Hypothalamus (tissue), 51 donors: Measurements from ENCODE around the gene SKP2.
"Not testable (repeated sequence)": the region's sequence is repeated elsewhere in the genome, so short reads cannot be mapped to it uniquely, and the experiment has no call there.

Experiments
- DNase-seq, 51 donors: peaks; one replicate each; lab custom pipeline; 2025; lab: John Stamatoyannopoulos, UW

The SKP2 gene

DNA sequence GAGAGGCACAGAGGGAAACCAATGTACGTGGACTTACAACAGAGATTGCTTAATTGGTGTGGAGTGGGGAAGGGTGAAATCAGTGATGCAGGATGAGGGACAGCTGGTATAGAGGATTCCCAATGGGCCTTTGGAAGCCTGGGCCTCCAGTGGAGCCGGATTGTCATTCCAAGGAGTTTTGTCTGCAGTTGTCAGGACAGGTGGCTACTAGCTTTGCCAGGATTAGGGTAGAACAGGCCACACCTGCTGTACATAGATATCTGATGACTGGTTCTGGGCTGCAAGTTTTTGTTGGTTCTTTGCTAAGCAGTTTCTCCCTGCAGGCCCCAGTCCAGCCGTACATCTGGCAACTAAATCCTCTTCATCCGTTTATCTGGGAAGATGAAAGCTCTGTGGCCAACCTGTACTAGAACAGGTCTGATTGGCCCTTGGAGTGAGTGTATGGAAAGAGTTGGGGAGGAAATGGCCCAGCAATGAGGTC, 4.2 kb downstream of the SKP2 start:
- no peak for DNase-seq

DNA sequence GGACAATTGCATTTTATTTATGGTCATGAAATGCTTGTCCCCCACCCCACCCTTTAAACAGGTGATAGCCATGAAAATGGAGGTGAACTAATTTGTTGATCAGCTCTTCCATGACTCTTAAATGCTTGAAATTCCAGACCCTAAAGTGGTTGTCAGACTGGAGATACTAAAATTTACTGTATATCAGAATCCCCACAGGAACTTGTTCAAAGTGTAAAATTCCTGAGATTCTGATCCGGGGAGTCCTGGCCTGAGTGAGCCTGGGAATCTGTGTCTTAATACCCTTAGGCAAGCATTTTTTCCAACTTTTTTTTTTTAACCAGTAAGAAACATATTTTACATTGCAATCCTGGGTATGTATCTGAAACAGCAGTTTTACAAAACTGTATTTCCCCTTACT, 4.7 kb downstream of the SKP2 start:
- DNase-seq: no peak

DNA sequence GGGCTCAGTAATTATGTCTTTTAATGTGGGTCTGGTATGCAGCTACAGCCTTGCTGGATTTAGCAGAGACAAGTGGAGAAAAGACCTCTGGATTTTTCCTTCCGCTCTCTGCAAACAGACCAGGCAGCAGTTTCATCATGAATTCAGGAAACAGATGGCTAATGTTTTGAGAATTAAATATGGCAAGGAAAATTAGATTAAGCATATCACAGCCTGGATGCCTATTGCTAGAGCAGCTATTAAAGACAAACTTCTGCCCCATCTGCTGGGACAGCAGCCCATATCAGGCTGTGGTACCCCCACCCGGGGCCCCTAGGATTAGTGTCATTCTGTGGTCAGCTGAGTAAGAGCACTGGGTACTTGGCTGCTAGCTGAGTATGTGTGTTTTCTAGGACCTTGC, 6.2 kb downstream of the SKP2 start:
- no peak for DNase-seq

DNA sequence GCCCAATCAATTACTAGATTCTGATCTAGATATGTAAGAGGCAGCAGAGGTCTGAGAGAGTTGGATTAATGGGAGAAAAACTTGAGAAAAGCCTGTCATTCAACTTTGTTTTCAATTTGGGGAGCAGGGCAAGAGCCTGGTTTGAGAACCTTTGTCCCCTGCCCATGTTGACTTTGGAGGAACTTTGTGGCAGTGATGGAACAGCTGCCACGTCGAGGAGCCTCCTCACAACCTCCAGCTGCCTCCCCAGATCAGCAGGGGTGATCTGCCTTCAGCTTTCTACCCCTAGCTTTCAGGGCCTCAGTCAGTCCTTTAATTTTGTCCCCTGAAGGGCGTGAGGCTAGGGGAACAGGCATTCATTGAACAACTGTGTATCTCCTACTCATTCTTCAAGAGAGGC, 8.7 kb downstream of the SKP2 start:
- DNase-seq: no peak

DNA sequence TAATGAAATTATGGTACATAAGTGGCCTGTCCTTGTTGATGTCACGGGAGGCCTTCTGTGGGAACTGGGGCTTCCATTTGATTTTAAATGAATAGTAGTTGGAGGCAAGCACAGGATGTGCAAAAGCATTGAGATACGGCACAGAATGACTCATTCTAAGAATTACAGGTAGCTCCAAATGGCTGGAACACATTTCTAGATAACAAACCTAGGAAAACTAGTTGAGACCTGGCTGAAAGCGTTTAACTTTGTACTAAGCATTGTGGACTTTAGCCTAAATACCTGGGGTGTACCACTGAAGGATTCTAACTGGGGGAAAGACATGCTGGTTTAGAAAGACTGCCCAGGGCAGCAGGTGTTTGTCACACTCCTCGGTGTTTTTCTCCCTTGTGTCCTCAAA, 9.4 kb downstream of the SKP2 start:
- no peak for DNase-seq

DNA sequence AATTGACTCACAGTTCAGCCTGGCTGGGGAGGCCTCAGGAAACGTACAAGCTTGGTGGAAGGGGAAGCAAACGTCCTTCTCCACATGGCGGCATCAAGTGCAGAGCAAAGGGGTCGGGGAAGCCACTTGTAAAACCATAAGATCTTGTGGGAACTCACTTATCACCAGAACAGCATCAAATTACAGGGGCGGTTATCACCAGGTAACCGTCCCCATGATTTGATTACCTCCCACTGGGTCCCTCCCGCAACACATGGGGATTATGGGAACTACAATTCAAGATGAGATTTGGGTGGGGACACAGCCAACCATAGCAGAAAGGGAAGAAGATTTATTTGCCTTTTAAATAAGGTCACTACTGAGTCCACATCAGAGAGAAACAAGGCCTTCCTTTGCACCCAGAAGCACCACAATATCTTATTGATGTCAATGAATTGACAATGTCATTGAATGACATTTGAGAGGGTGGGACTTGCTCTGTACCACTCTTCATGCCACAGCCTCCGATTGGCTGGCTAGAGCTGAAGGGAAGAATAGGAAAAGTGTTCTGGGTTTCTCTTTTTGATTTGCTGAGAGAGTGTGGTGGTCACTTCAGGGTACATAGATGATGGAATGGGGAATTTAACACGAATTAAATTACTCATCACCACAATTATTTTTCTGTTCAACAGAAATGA, 11.0 kb downstream of the SKP2 start:
- peak in 18 of 51 donors; percentile 4 to 61 (median 27) for DNase-seq

DNA sequence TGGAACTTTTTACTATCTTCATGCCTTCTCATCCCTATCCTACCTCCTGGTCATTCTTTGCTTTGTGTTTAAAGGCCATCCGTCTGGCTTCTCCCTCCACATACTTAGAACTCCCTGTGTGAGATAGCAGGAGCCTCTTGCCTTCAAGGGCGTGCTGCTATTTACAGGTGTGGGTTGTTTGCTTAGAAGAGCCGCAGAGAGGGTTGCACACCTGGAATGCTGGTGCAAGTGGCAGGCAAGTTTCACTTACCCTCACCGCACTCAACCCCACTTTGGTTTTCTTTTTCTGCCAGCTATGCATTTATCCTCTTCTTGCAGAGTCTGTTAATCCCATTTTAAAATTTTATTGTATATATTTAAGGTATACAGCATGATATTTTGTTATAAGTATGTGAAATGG, 12.6 kb downstream of the SKP2 start:
- DNase-seq: no peak

DNA sequence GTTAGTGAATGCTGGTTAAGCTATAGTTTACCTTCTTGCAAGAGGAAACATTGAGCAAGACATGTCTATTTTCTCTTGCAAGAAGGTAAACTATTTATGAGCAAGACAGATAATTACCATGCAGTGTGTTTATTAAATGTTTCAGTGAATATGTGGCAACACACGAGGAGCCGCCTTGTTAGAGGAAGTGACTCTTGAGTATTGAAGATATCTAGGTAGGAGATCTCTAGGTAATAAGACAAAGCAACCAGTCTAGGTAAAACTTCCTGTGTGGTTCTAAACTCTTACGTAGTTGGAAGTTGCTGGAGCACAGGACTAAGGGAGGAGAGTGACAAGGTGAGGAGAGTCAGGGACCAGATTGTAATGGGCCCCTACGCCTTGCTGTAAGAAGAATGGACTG, 16.8 kb downstream of the SKP2 start:
- no peak for DNase-seq

DNA sequence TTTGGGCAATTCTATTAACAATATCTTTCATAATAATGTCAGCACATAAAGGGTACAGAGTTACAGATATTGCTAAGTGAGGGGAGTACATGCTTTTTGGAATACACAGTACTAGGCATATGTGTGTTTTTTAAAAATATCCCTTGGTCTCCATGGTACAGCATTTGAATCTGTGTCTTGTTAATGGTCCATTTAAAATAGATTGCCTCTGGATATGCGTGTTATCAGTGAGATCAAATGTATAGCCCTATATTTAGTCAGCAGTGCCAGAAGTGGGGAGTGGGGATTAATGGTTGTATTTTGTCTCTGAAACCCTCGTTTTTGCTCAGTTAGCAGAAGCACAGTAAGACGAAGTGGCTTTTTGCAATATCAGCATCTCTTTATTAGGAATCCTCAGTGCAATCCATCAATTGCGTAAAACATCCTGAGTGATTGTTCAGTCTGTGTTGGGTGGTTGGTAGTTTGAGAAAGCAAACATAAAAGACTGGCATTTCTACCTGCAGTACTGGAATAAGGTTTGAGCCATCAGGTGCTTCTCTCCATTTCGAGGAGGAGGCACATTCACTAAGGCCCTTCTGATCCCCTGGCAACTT, 19.0 kb downstream of the SKP2 start:
- no peak for DNase-seq

DNA sequence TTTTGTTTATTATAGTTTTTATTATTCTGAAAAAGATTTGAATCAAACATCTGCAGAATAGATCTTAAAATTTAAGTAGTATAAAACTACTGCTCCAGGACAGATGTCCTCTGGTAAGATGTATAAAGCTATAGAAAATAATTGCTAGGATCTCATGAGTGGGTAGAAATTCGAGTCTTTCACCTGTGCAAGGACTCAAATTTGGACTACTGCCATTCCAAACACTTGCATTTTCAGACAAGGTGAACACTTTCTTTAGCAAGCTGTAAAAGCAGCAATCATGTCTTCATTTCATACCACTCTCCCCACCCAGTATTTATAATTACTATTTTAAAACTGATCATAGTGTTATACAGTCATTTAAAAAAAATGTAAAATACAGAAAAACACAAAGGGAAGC, 20.7 kb downstream of the SKP2 start:
- no peak for DNase-seq

DNA sequence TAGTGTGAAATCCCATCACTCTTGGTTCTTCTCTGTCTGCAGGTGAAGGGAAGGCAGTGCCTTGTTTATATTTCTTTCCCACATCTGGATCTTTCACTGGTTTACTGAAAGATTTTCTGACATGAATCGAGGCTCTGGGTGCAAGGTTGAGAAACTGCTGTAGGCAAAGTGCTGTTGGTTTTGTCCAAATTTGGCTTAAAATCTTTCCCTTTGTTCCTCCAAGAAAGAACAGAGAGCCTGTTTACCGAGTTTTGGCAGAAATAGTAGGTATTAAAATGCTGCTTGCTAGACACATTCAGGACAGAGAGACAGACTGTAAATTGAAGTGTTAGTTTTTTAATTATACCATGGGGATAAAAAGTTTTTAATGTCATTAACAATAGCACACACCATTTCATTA, 21.5 kb downstream of the SKP2 start:
- peak in 2 of 51 donors; percentile 12 to 31 for DNase-seq

DNA sequence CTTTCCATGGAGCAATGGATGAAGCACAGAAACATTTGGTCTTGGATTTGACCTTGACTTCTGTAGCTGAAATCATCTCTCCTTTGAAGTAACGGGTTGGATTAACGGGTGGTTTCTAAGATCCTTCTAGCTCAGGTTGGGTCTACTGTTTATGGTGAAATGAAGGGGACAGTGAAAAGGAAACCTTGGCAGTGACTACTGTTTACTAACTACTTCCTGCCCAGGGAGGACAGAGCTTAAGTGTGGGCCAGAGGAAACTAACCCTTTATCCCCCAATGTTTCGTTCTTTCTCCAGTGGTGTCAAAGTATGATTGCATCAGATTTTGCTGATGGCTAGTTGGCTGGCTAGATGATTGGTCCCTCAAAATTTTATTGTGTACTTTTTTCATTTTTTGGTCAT, 22.2 kb downstream of the SKP2 start:
- no peak for DNase-seq

DNA sequence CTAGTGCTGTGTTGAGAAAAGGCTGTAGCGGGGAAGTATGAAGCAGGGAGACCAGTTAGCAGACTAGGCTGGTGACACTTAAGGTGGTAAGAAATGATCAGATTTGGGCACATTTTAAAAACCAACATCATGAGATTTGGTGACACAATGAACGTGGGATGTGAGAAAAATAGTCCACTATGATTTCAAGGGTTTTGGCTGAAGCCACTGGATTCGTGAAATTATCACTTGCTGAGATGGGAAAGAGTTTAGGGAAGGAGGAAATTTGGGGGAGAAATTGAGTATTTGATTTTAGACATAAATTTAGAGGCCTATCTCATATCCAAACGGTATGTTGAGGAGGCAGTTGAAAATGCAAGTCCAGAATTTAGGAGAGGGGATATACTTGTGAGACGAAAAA, 23.1 kb downstream of the SKP2 start:
- no peak for DNase-seq

DNA sequence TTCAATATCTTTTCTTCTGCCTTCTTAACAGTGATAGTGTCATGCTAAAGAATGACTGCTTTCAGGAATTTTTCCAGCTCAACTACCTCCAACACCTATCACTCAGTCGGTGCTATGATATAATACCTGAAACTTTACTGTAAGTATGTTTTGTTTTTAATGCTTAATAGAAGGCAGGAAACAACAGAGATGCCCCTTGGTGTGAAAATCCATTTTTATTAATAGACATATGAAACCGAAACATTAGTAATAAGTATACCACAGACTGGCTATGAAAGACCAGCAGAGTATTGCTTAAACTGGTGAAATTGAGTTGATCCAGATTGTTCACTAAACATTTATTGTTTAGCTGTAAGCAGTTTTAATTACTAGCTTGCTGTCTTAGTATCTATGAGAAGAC, 25.2 kb downstream of the SKP2 start:
- no peak for DNase-seq

DNA sequence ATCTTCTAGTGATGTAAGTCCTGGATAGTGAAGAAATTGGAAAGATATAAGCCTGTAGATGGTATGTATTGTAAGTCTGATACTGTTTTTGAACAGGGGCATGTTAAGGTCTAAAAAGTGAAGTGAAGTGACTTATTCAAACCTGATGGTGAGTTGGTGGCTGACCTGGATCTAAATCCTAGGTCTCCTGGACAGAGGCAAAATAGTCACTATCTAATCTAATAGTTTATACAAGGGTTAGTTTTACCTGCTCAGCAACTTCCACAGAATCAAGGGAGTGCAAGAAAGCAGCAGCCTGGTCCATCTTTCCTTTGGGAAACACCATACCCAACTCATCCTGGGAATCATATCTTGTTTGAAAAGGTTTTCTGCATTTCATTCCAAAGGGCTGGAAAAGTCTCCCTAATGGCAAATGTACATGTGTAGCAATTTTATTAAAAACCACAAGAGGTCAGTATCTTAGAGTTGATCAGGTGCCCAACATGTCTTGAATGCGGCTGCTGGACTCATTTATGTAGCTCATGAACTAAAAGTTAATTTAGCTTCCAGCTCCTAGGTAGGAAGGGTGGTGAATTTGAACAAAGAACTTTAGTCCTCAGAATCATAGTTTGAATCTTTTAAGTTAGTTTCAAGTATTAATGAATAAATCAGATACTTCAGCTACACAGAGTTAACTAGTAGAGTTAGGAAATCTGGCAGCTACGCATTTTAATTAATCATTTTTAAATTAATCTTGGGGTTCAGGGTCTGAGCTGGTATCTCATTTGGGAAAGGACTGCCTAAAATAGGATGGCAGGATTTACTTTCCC, 26.0 kb downstream of the SKP2 start:
- DNase-seq: peak in 1 of 51 donors; percentile 6

DNA sequence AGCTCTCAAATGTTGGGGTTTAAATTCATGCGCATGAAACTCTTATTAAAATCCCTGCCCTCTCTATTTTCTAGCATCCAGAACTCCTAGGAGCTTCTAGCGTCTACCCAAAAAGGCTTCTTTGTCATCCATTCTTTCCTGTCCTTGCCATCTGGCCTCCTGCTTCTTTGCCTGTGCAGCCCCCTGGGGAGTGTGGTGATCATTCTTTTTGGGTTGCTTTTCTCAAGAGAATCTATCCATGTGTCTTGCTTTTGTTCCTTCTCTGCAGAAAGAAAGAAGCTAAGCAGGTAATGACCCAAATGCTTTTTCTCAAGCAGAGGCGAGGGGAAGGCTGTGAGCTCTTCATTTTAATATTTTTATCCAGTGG, 26.6 kb downstream of the SKP2 start:
- DNase-seq: no peak

DNA sequence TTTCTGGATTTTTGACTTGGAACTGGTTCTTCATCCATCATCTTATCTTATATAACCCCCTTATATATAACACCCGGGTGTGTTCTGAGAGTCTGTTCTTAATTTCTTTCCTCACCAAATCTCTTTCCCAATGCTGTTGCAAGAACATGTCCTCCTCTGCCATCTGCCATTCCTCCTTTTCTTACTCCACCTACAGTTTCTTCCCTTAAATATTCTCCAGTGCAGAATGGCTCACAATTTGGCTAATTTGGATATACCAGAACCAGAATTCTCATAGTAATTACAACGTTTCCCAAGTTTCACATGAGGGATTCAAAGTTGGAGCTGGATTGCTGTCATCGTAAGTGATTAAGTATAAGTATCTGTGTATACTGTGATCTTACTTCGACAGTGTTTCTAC, 28.0 kb downstream of the SKP2 start:
- DNase-seq: no peak

DNA sequence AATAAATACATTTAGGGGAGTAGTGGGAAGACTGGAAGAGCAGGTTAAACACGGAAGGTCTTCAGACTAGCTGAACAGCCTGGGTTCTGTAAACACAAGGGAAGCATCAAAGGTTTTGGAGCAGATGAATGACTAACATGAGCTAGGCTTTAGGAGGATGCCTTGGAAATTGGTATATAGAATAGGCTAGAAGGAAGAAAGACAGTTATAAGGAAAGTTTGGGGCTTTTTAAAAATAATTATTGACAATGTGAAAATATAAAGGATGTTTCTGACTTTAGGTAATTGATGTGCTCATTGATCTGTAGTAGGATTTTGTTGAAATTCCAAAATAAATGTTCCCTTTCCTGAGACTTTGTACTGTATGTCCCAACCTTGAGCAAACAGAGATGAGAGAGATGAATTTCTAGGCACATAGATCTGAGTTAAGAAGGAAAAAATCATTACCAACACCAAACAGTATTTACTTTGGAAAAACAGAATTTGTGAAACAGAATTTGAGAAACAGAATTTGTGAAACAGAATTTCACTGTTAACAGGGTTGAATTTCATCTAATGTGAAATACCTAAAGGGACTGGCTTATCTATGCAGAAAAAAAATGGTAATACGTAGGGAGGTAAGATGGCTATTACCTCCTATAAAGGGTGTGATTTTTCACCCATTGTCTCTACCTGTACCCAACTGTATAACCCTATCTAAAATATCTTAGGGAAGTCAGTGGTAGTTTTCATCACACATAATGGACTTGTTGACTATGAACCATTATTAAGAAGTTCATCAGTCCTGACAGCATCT, 28.8 kb downstream of the SKP2 start:
- no peak for DNase-seq

DNA sequence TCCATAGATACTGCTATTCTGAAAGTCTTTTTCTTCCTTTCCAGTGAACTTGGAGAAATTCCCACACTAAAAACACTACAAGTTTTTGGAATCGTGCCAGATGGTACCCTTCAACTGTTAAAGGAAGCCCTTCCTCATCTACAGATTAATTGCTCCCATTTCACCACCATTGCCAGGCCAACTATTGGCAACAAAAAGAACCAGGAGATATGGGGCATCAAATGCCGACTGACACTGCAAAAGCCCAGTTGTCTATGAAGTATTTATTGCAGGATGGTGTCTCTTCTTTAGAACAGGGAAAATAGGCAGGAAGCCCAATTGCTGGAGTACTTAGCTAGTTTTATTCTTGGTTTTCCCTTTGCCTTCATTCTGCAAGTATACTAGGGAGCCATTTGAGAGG, 29.9 kb downstream of the SKP2 start:
- peak in 1 of 51 donors; percentile 46 for DNase-seq

DNA sequence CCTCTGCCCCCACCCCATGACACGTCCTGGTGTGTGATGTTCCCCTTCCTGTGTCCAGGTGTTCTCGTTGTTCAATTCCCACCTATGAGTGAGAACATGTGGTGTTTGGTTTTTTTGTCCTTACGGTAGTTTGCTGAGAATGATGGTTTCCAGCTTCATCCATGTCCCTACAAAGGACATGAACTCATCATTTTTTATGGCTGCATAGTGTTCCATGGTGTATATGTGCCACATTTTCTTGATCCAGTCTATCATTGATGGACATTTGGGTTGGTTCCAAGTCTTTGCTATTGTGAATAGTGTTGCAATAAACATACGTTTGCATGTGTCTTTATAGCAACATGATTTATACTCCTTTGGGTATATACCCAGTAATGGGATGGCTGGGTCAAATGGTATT, 32.5 kb downstream of the SKP2 start:
- DNase-seq: not testable (repeated sequence)

DNA sequence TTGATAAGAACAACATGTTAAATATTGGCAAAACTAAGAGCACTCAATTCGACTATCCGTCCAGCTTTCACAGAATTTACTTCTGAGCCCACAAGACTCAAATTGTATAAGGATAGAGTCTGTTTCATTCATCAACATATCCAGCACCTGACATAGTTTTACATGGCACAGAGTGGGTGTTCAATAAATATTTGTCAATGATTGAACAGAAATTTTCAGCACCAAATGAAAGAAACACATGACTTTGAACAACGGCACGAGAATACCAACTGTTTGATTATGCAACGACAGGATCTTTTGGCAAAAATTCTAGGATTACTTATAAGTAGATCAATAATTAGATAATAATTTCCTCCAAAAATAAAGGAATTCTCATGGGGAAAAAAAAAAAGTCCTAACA, 41.8 kb downstream of the SKP2 start:
- DNase-seq: no peak
